ENCODE data around the gene CTDP1. TPM values are rescaled to one million over a fixed set of nuclear protein-coding genes. Genes with fewer than 3 reads are reported as not detected.

CTDP1 gene
- total RNA-seq, 4 donors from 2014 or later: 20.7 to 36.2 (median 25.8) TPM

GRCh38 chr18:79707671-79708070 lies 28.1 kb downstream of the CTDP1 start:
- Histone ChIP-seq H3K27me3 (no peaks in the 10 kb centered on the region), H3K4me3 (no peak overlapping the region), H3K9me3 (no peaks in the 10 kb centered on the region), H3K4me1 (no peaks in the 10 kb centered on the region), H3K27ac (no peak overlapping the region), H3K36me3 (peaks cover 0 to 86% (median 0%) of the 10 kb centered on the region in 3 donors)
- no peak for TF ChIP-seq CTCF (IDR thresholded peaks at IDR 0.05)
- no peak for TF ChIP-seq POLR2A (IDR thresholded peaks at IDR 0.05)
- DNase-seq: no peak

- Histone ChIP-seq H3K4me1 (no peaks in the 10 kb centered on the region), H3K9me3 (no peaks in the 10 kb centered on the region), H3K4me3 (no peak overlapping the region), H3K27me3 (no peaks in the 10 kb centered on the region), H3K27ac (no peak overlapping the region), H3K36me3 (peaks cover 0 to 92% (median 0%) of the 10 kb centered on the region in 3 donors)
- DNase-seq: no peak
- TF ChIP-seq POLR2A (IDR thresholded peaks at IDR 0.05) (no peak), CTCF (IDR thresholded peaks at IDR 0.05) (no peak)
These were observed 28.8 kb downstream of the CTDP1 start for GRCh38 chr18:79708412-79708811.

GRCh38 chr18:79712206-79712857 lies 32.7 kb downstream of the CTDP1 start:
- H3K4me1 ChIP-seq: no peaks in the 10 kb centered on the region
- peaks cover 0 to 92% (median 0%) of the 10 kb centered on the region in 3 donors for H3K36me3 ChIP-seq
- H3K27ac ChIP-seq: no peak overlapping the region
- H3K9me3 ChIP-seq: no peaks in the 10 kb centered on the region
- no peaks in the 10 kb centered on the region for H3K27me3 ChIP-seq
- no peak for TF ChIP-seq POLR2A (IDR thresholded peaks at IDR 0.05)
- TF ChIP-seq CTCF (IDR thresholded peaks at IDR 0.05): no peak
- no peak for DNase-seq
- no peak overlapping the region for H3K4me3 ChIP-seq

GRCh38 chr18:79713341-79713740 lies 33.7 kb downstream of the CTDP1 start:
- no peak for DNase-seq
- Histone ChIP-seq H3K4me1 (no peaks in the 10 kb centered on the region), H3K36me3 (peaks cover 0 to 92% (median 0%) of the 10 kb centered on the region in 3 donors), H3K4me3 (no peak overlapping the region), H3K9me3 (no peaks in the 10 kb centered on the region), H3K27me3 (no peaks in the 10 kb centered on the region), H3K27ac (no peak overlapping the region)
- no peak for TF ChIP-seq POLR2A (IDR thresholded peaks at IDR 0.05)
- TF ChIP-seq CTCF (IDR thresholded peaks at IDR 0.05): no peak

- H3K27me3 ChIP-seq: no peaks in the 10 kb centered on the region
- H3K4me1 ChIP-seq: no peaks in the 10 kb centered on the region
- no peak for DNase-seq
- no peak overlapping the region for H3K27ac ChIP-seq
- peaks cover 0 to 94% (median 0%) of the 10 kb centered on the region in 3 donors for H3K36me3 ChIP-seq
- H3K4me3 ChIP-seq: no peak overlapping the region
- TF ChIP-seq POLR2A (IDR thresholded peaks at IDR 0.05) (no peak), CTCF (IDR thresholded peaks at IDR 0.05) (no peak)
- no peaks in the 10 kb centered on the region for H3K9me3 ChIP-seq
These were observed 35.1 kb downstream of the CTDP1 start for GRCh38 chr18:79714531-79715240.
